Neural cell (in vitro differentiated cells): ENCODE data around the gene NDUFS3. TPM values are rescaled to one million over a fixed set of nuclear protein-coding genes. Genes with fewer than 3 reads are reported as not detected.
A peak's percentile ranks its signal among the peaks of the same experiment; 100 is the strongest.

Source experiments
- H2AFZ ChIP-seq: fragments of 200-600, 300-800 bp; sonication (generic), shearing (Covaris generic); 2 replicates; pipeline ENCODE4 v1.6.0; 2014; ENCODE audit warnings: low read depth, mild to moderate bottlenecking, antibody characterized with exemption, low read length, moderate library complexity
- H3F3A ChIP-seq: fragments of 200-600 bp; shearing (Covaris generic); 2 replicates; pipeline ENCODE4 v1.6.1; 2016; ENCODE audit warnings: mild to moderate bottlenecking, moderate library complexity, mixed read lengths, antibody characterized with exemption, low read length; ENCODE audit not compliant: insufficient read depth, poor library complexity, severe bottlenecking
- H3K27ac ChIP-seq: fragments of 200-600, 300-800 bp; sonication (generic), shearing (Covaris generic); 2 replicates; pipeline ENCODE4 v1.5.1; 2014; ENCODE audit warnings: mild to moderate bottlenecking, low read length, moderate library complexity
- H3K27me3 ChIP-seq: fragments of 300-800, 200-600 bp; sonication (generic), shearing (Covaris generic); 2 replicates; pipeline ENCODE4 v1.6.0; 2014; ENCODE audit warnings: mild to moderate bottlenecking, low read depth, low read length, moderate library complexity; ENCODE audit not compliant: insufficient read depth
- H3K36me3 ChIP-seq: fragments of 300-800, 200-600 bp; sonication (generic), shearing (Covaris generic); 2 replicates; pipeline ENCODE4 v1.5.1; 2014; ENCODE audit warnings: mild to moderate bottlenecking, antibody characterized with exemption, low read length, moderate library complexity; ENCODE audit not compliant: insufficient read depth
- H3K4me2 ChIP-seq: fragments of 300-800, 200-600 bp; sonication (generic), shearing (Covaris generic); 2 replicates; pipeline ENCODE4 v1.6.0; 2014; ENCODE audit warnings: mild to moderate bottlenecking, low read length
- H3K4me3 ChIP-seq: fragments of 300-800, 200-600 bp; sonication (generic), shearing (Covaris generic); 2 replicates; pipeline ENCODE4 v1.5.1; 2014; ENCODE audit warnings: mild to moderate bottlenecking, low read length, moderate library complexity
- H3K79me2 ChIP-seq: fragments of 200-600 bp; shearing (Covaris generic); replicated peaks from 2 replicates; pipeline ENCODE4 v1.6.0; 2014; ENCODE audit warnings: mild to moderate bottlenecking, low read length, moderate library complexity; ENCODE audit not compliant: insufficient read depth
- H3K9ac ChIP-seq: fragments of 300-800, 200-600 bp; sonication (generic), shearing (Covaris generic); 2 replicates; pipeline ENCODE4 v1.6.1; 2016; ENCODE audit warnings: mild to moderate bottlenecking, low read length, mixed read lengths
- H3K9me2 ChIP-seq: fragments of 200-600 bp; shearing (Covaris generic); 2 replicates; pipeline ENCODE4 v1.6.1; 2016; ENCODE audit warnings: mild to moderate bottlenecking, low read length, mixed read lengths; ENCODE audit not compliant: insufficient read depth
- H3K9me3 ChIP-seq: fragments of 200-600, 300-800 bp; sonication (generic), shearing (Covaris generic); 2 replicates; pipeline ENCODE4 v1.6.1; 2016; ENCODE audit warnings: mild to moderate bottlenecking, mixed run types, low read length, moderate library complexity, mixed read lengths
- H4K20me1 ChIP-seq: fragments of 200-600 bp; shearing (Covaris generic); 2 replicates; pipeline ENCODE4 v1.6.1; 2016; ENCODE audit warnings: mild to moderate bottlenecking, mixed run types; ENCODE audit not compliant: insufficient read depth
- CTCF ChIP-seq: fragments of 450-650 bp; IDR thresholded peaks from 2 replicates; pipeline ENCODE4 v1.5.1; 2014; ENCODE audit warnings: antibody characterized with exemption, mild to moderate bottlenecking, moderate library complexity; ENCODE audit not compliant: poor library complexity, severe bottlenecking
- EP300 ChIP-seq: fragments of 450-650 bp; conservative IDR thresholded peaks from 2 replicates; pipeline ENCODE4 v1.6.1; 2014; ENCODE audit warnings: antibody characterized with exemption, mild to moderate bottlenecking, moderate library complexity; ENCODE audit not compliant: poor library complexity, severe bottlenecking
- EZH2 ChIP-seq: fragments of 200-600, 300-800 bp; shearing (Covaris generic), sonication (generic); IDR thresholded peaks from 2 replicates; pipeline ENCODE4 v1.6.1; 2014; ENCODE audit warnings: antibody characterized with exemption, low read length, borderline replicate concordance, mild to moderate bottlenecking; ENCODE audit not compliant: insufficient read depth, poor library complexity, severe bottlenecking
- MXI1 ChIP-seq: fragments of 450-650 bp; conservative IDR thresholded peaks from 2 replicates; pipeline ENCODE4 v1.6.1; 2014; ENCODE audit warnings: antibody characterized with exemption, mild to moderate bottlenecking; ENCODE audit not compliant: poor library complexity, severe bottlenecking
- POLR2AphosphoS5 ChIP-seq: IDR thresholded peaks from 2 replicates; pipeline ENCODE4 v1.6.1; 2012
- RAD21 ChIP-seq: fragments of 450-650 bp; conservative IDR thresholded peaks from 2 replicates; pipeline ENCODE4 v1.6.1; 2014; ENCODE audit warnings: antibody characterized with exemption, mild to moderate bottlenecking, moderate library complexity
- REST ChIP-seq: IDR thresholded peaks from 2 replicates; pipeline ENCODE4 v1.6.1; 2012; ENCODE audit warnings: borderline replicate concordance
- SMC3 ChIP-seq: fragments of 450-650 bp; conservative IDR thresholded peaks from 2 replicates; pipeline ENCODE4 v1.6.1; 2014; ENCODE audit warnings: antibody characterized with exemption, mild to moderate bottlenecking, moderate library complexity; ENCODE audit not compliant: poor library complexity
- TAF1 ChIP-seq: IDR thresholded peaks from 2 replicates; pipeline ENCODE4 v1.6.1; 2012; ENCODE audit warnings: low read depth
- polyA plus RNA-seq: library from polyadenylated mRNA; depleted of rRNA; stranded (reverse); fragments of >200 nt; gene quantifications from 2 replicates; pipeline ENCODE4 v1.2.3, GENCODE V29; 2014

Gene NDUFS3
- polyA plus RNA-seq, 1 donor from 2014 or later, result 186 TPM

GRCh38 chr11:47531666-47532065 lies 47.2 kb upstream of the NDUFS3 start:
- TF ChIP-seq TAF1 (no peak), REST (no peak), POLR2AphosphoS5 (no peak), SMC3 (no peak), EZH2 (no peak), MXI1 (no peak), RAD21 (no peak), CTCF (no peak), EP300 (no peak)
- H3K27ac ChIP-seq, result peak overlapping the region; percentile 88

GRCh38 chr11:47532597-47533213 lies 46.2 kb upstream of the NDUFS3 start:
- Histone ChIP-seq H3K4me3 (peak overlapping the region; percentile 59), H3K79me2 (peaks cover 73% of the 10 kb centered on the region), H4K20me1 (peaks cover 3% of the 10 kb centered on the region), H3K27me3 (no peaks in the 10 kb centered on the region), H3K36me3 (no peaks in the 10 kb centered on the region), H3K9me3 (no peaks in the 10 kb centered on the region), H2AFZ (no peak overlapping the region), H3F3A (peaks cover 3% of the 10 kb centered on the region), H3K9me2 (no peaks in the 10 kb centered on the region), H3K9ac (peak overlapping the region; percentile 48), H3K4me2 (peak overlapping the region; percentile 93), H3K27ac (peak overlapping the region; percentile 88)
- TF ChIP-seq EP300, result peak; percentile 77
- no peak for TF ChIP-seq MXI1
- no peak for TF ChIP-seq EZH2
- TF ChIP-seq POLR2AphosphoS5, result peak; percentile 58
- no peak for TF ChIP-seq TAF1
- TF ChIP-seq SMC3, result peak; percentile 18
- no peak for TF ChIP-seq REST
- no peak for TF ChIP-seq CTCF
- peak; percentile 20 for TF ChIP-seq RAD21

More at GRCh38 chr11:47531666-47532065, 47.2 kb upstream of the NDUFS3 start:
- Histone ChIP-seq H3K27me3 (no peaks in the 10 kb centered on the region), H3F3A (peaks cover 3% of the 10 kb centered on the region), H3K4me3 (no peak overlapping the region), H4K20me1 (peaks cover under 1% of the 10 kb centered on the region), H3K9ac (peak overlapping the region; percentile 47), H3K9me2 (no peaks in the 10 kb centered on the region), H3K9me3 (no peaks in the 10 kb centered on the region), H3K79me2 (peaks cover 72% of the 10 kb centered on the region), H3K4me2 (no peak overlapping the region), H2AFZ (no peak overlapping the region), H3K36me3 (no peaks in the 10 kb centered on the region)
